Activated T-helper 17 cell treated with anti-CD3 and anti-CD28 coated beads, Interleukin-2, amount 50 U/mL, for 72 hours (primary cell): ENCODE measurements around the gene ATP1B1. TPM values are rescaled to one million over a fixed set of nuclear protein-coding genes. Genes with fewer than 3 reads are reported as not detected.

Experiments used
- ATAC-seq: fragments of 150-1000 bp; cut with Tn5 transposase; replicated peaks from 2 replicates; pipeline ENCODE4 v1.10.0; 2021; ENCODE audit warnings: mild to moderate bottlenecking, moderate library complexity
- H3K27ac Mint-ChIP-seq: one replicate; pipeline ENCODE4 v1.8.0; 2022; ENCODE audit warnings: mixed read lengths
- H3K27me3 Mint-ChIP-seq: one replicate; pipeline ENCODE4 v1.8.0; 2022; ENCODE audit warnings: mixed read lengths
- H3K36me3 Mint-ChIP-seq: one replicate; pipeline ENCODE4 v1.8.0; 2022; ENCODE audit warnings: low read depth, mild to moderate bottlenecking, mixed read lengths
- H3K4me1 Mint-ChIP-seq: one replicate; pipeline ENCODE4 v1.8.0; 2022; ENCODE audit warnings: mixed read lengths
- H3K4me3 Mint-ChIP-seq: one replicate; pipeline ENCODE4 v1.8.0; 2022; ENCODE audit warnings: mild to moderate bottlenecking, mixed read lengths
- H3K9me3 Mint-ChIP-seq: one replicate; pipeline ENCODE4 v1.8.0; 2022; ENCODE audit warnings: mixed read lengths
- total RNA-seq, 2 donors: library from RNA; stranded (reverse); gene quantifications; one replicate each; pipeline ENCODE4 v1.2.3, GENCODE V29; 2022

The ATP1B1 gene
- total RNA-seq, 2 donors from 2014 or later: 3.4 to 51.8 TPM

GRCh38 chr1:169105087-169105433 lies 1.4 kb upstream of the ATP1B1 start:
- no peaks in the 10 kb centered on the region for H3K9me3 Mint-ChIP-seq

GRCh38 chr1:169105434-169106094 lies 926 bp upstream of the ATP1B1 start:
- Mint-ChIP-seq H3K27me3 (peaks cover 11% of the 10 kb centered on the region), H3K27ac (no peak overlapping the region), H3K4me1 (peaks cover 15% of the 10 kb centered on the region), H3K9me3 (no peaks in the 10 kb centered on the region), H3K4me3 (peak overlapping the region; percentile 88), H3K36me3 (peaks cover 37% of the 10 kb centered on the region)
- peak; percentile 20 for ATAC-seq

More at GRCh38 chr1:169105087-169105433, 1.4 kb upstream of the ATP1B1 start:
- ATAC-seq: no peak
- H3K4me1 Mint-ChIP-seq: peaks cover 10% of the 10 kb centered on the region
- H3K27ac Mint-ChIP-seq: no peak overlapping the region
- H3K36me3 Mint-ChIP-seq: peaks cover 32% of the 10 kb centered on the region
- H3K4me3 Mint-ChIP-seq: peak overlapping the region; percentile 88
- peaks cover 11% of the 10 kb centered on the region for H3K27me3 Mint-ChIP-seq

GRCh38 chr1:169106921-169107602 lies 572 bp downstream of the ATP1B1 start:
- peak; percentile 3 for ATAC-seq
- H3K4me1 Mint-ChIP-seq: peaks cover 22% of the 10 kb centered on the region
- H3K9me3 Mint-ChIP-seq: no peaks in the 10 kb centered on the region
- peak overlapping the region; percentile 86 for H3K27ac Mint-ChIP-seq
- H3K4me3 Mint-ChIP-seq: peak overlapping the region; percentile 88
- peaks cover 11% of the 10 kb centered on the region for H3K27me3 Mint-ChIP-seq
- peaks cover 52% of the 10 kb centered on the region for H3K36me3 Mint-ChIP-seq

GRCh38 chr1:169107603-169108208 lies 1.2 kb downstream of the ATP1B1 start:
- H3K27me3 Mint-ChIP-seq: peaks cover 11% of the 10 kb centered on the region
- H3K36me3 Mint-ChIP-seq: peaks cover 59% of the 10 kb centered on the region
- peak overlapping the region; percentile 88 for H3K4me3 Mint-ChIP-seq
- ATAC-seq: peak; percentile 54
- peaks cover 22% of the 10 kb centered on the region for H3K4me1 Mint-ChIP-seq
- peak overlapping the region; percentile 86 for H3K27ac Mint-ChIP-seq
- no peaks in the 10 kb centered on the region for H3K9me3 Mint-ChIP-seq

GRCh38 chr1:169108223-169108622 lies 1.7 kb downstream of the ATP1B1 start:
- Mint-ChIP-seq H3K9me3 (no peaks in the 10 kb centered on the region), H3K4me1 (peaks cover 22% of the 10 kb centered on the region), H3K4me3 (peak overlapping the region; percentile 88), H3K27ac (peak overlapping the region; percentile 86), H3K36me3 (peaks cover 64% of the 10 kb centered on the region), H3K27me3 (peaks cover 11% of the 10 kb centered on the region)
- ATAC-seq: no peak

GRCh38 chr1:169108863-169109560 lies 2.5 kb downstream of the ATP1B1 start:
- Mint-ChIP-seq H3K4me1 (peaks cover 22% of the 10 kb centered on the region), H3K27ac (peak overlapping the region; percentile 86), H3K9me3 (no peaks in the 10 kb centered on the region), H3K27me3 (peaks cover 11% of the 10 kb centered on the region), H3K36me3 (peaks cover 72% of the 10 kb centered on the region), H3K4me3 (peak overlapping the region; percentile 88)
- ATAC-seq: no peak

GRCh38 chr1:169109561-169110134 lies 3.2 kb downstream of the ATP1B1 start:
- Mint-ChIP-seq H3K4me1 (peaks cover 22% of the 10 kb centered on the region), H3K27ac (peak overlapping the region; percentile 34), H3K36me3 (peaks cover 78% of the 10 kb centered on the region), H3K27me3 (peaks cover 8% of the 10 kb centered on the region), H3K9me3 (no peaks in the 10 kb centered on the region), H3K4me3 (peak overlapping the region; percentile 88)
- no peak for ATAC-seq

- no peak for ATAC-seq
- H3K4me1 Mint-ChIP-seq: peaks cover 22% of the 10 kb centered on the region
- H3K27me3 Mint-ChIP-seq: peaks cover 3% of the 10 kb centered on the region
- peaks cover 84% of the 10 kb centered on the region for H3K36me3 Mint-ChIP-seq
- peak overlapping the region; percentile 34 for H3K27ac Mint-ChIP-seq
- H3K9me3 Mint-ChIP-seq: no peaks in the 10 kb centered on the region
- H3K4me3 Mint-ChIP-seq: peak overlapping the region; percentile 88
Observed at GRCh38 chr1:169110236-169110635, 3.7 kb downstream of the ATP1B1 start.

- Mint-ChIP-seq H3K9me3 (no peaks in the 10 kb centered on the region), H3K4me1 (peaks cover 22% of the 10 kb centered on the region), H3K36me3 (peaks cover 90% of the 10 kb centered on the region), H3K27ac (peak overlapping the region; percentile 34), H3K27me3 (peaks cover 3% of the 10 kb centered on the region), H3K4me3 (peak overlapping the region; percentile 88)
- no peak for ATAC-seq
Observed at GRCh38 chr1:169110689-169111447, 4.4 kb downstream of the ATP1B1 start.

GRCh38 chr1:169111472-169111871 lies 5.0 kb downstream of the ATP1B1 start:
- no peak overlapping the region for H3K27ac Mint-ChIP-seq
- peaks cover 3% of the 10 kb centered on the region for H3K27me3 Mint-ChIP-seq

GRCh38 chr1:169112241-169112640 lies 5.8 kb downstream of the ATP1B1 start:
- H3K4me1 Mint-ChIP-seq: peaks cover 28% of the 10 kb centered on the region
- ATAC-seq: no peak
- peaks cover 1% of the 10 kb centered on the region for H3K27me3 Mint-ChIP-seq
- no peak overlapping the region for H3K27ac Mint-ChIP-seq
- no peaks in the 10 kb centered on the region for H3K9me3 Mint-ChIP-seq
- peaks cover 99% of the 10 kb centered on the region for H3K36me3 Mint-ChIP-seq
- H3K4me3 Mint-ChIP-seq: no peak overlapping the region

More at GRCh38 chr1:169111472-169111871, 5.0 kb downstream of the ATP1B1 start:
- Mint-ChIP-seq H3K36me3 (peaks cover 96% of the 10 kb centered on the region), H3K9me3 (no peaks in the 10 kb centered on the region), H3K4me3 (no peak overlapping the region), H3K4me1 (peaks cover 28% of the 10 kb centered on the region)
- no peak for ATAC-seq

GRCh38 chr1:169113613-169114119 lies 7.2 kb downstream of the ATP1B1 start:
- no peak for ATAC-seq
- H3K36me3 Mint-ChIP-seq: peaks cover 98% of the 10 kb centered on the region
- H3K27ac Mint-ChIP-seq: no peak overlapping the region

GRCh38 chr1:169115891-169116585 lies 9.5 kb downstream of the ATP1B1 start:
- Mint-ChIP-seq H3K36me3 (peaks cover 92% of the 10 kb centered on the region), H3K4me1 (peaks cover 9% of the 10 kb centered on the region), H3K27ac (peak overlapping the region; percentile 85), H3K4me3 (peak overlapping the region; percentile 56), H3K9me3 (no peaks in the 10 kb centered on the region), H3K27me3 (no peaks in the 10 kb centered on the region)
- ATAC-seq: peak; percentile 90

More at GRCh38 chr1:169113613-169114119, 7.2 kb downstream of the ATP1B1 start:
- no peaks in the 10 kb centered on the region for H3K9me3 Mint-ChIP-seq
- peaks cover 24% of the 10 kb centered on the region for H3K4me1 Mint-ChIP-seq
- H3K4me3 Mint-ChIP-seq: no peak overlapping the region
- H3K27me3 Mint-ChIP-seq: no peaks in the 10 kb centered on the region
